ENCODE results near the gene KRT81.

DNA sequence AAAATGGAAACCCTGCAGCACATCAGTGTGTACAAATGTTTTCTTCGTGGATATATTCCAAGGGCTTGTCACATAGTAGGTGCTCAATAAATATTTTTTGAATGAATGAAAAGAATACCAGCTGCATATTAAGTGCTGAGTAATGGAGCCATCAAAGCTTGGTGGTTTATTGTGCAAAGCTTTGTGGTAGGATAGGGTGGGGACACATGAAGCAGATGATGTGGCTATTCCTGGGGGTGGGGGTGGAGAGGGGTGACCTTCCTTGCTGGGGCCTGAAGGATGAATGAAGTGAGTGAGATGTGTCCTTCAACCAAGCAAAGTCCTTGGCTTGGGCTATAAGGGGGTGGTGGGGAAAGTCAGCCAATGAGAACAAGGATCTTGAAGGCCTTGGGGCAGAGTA, 4.3 kb upstream of the KRT81 start:
- no peak for TF ChIP-seq CTCF (IDR thresholded peaks at IDR 0.05 in 4 of 5, conservative IDR thresholded peaks at IDR 0.05 in 1 of 5)
- TF ChIP-seq POLR2A (IDR thresholded peaks at IDR 0.05): no peak
